ENCODE results near the gene SUB1.

DNA sequence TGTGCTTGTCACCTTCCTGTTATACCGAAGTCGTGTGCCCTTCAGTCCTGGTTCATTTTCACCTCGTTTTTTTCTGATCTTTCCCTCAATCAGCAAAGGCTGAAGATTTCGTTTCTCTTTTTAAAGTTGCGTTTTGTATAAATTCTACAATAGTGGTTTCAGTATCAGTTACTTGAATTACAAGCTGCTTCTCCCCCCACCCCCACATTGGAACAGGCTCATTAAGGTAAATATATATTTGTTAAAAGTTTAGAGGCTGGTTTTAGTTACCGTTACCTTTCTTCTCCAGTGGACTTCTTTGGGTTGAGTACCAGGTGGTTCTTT is 881 bp downstream of the SUB1 start:
- TF ChIP-seq, protein P1, sequence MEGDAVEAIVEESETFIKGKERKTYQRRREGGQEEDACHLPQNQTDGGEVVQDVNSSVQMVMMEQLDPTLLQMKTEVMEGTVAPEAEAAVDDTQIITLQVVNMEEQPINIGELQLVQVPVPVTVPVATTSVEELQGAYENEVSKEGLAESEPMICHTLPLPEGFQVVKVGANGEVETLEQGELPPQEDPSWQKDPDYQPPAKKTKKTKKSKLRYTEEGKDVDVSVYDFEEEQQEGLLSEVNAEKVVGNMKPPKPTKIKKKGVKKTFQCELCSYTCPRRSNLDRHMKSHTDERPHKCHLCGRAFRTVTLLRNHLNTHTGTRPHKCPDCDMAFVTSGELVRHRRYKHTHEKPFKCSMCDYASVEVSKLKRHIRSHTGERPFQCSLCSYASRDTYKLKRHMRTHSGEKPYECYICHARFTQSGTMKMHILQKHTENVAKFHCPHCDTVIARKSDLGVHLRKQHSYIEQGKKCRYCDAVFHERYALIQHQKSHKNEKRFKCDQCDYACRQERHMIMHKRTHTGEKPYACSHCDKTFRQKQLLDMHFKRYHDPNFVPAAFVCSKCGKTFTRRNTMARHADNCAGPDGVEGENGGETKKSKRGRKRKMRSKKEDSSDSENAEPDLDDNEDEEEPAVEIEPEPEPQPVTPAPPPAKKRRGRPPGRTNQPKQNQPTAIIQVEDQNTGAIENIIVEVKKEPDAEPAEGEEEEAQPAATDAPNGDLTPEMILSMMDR (IDR thresholded peaks at IDR 0.05; ENCODE audit: low read length), result no peak
- no peak for TF ChIP-seq EZH2 (IDR thresholded peaks at IDR 0.05; ENCODE audit: borderline replicate concordance, low read length)

Data from OCI-LY1 (cell line).